ENCODE results near the gene GDF10.

GRCh38 chr10:47317251-47317650 is 17.3 kb downstream of the GDF10 start:
- TF ChIP-seq CTCF (IDR thresholded peaks at IDR 0.05) (no peak), ZFX (IDR thresholded peaks at IDR 0.05; ENCODE audit: borderline replicate concordance) (no peak)
